H9 (cell line): ENCODE results near the gene ECHS1. TPM values are rescaled to one million over a fixed set of nuclear protein-coding genes. Genes with fewer than 3 reads are reported as not detected.

Experiments
- DNase-seq: peaks from one replicate; pipeline ENCODE4 v3.0.0-alpha.2; 2017
- H2AFZ ChIP-seq: one replicate; pipeline ENCODE4 v1.6.1; 2013; ENCODE audit warnings: mild to moderate bottlenecking, low read length, control low read depth, moderate library complexity
- H2AK5ac ChIP-seq: 2 replicates; pipeline ENCODE4 v1.6.1; 2013; ENCODE audit warnings: low read length, control low read depth, mixed read lengths; ENCODE audit not compliant: insufficient read length
- H2BK120ac ChIP-seq: one replicate; pipeline ENCODE4 v1.6.1; 2013; ENCODE audit warnings: low read depth, mild to moderate bottlenecking, low read length, control low read depth, inconsistent platforms; ENCODE audit not compliant: poor library complexity, severe bottlenecking
- H2BK12ac ChIP-seq: 2 replicates; pipeline ENCODE4 v1.6.1; 2013; ENCODE audit warnings: low read length, control low read depth, mixed read lengths, low read depth; ENCODE audit not compliant: insufficient read length
- H2BK15ac ChIP-seq: 2 replicates; pipeline ENCODE4 v1.6.1; 2013; ENCODE audit warnings: low read depth, low read length, control low read depth
- H2BK20ac ChIP-seq: one replicate; pipeline ENCODE4 v1.6.1; 2013; ENCODE audit warnings: low read depth, mild to moderate bottlenecking, low read length, control low read depth, inconsistent platforms; ENCODE audit not compliant: poor library complexity, severe bottlenecking
- H2BK5ac ChIP-seq: 2 replicates; pipeline ENCODE4 v1.6.1; 2013; ENCODE audit warnings: low read length, control low read depth, mixed read lengths; ENCODE audit not compliant: insufficient read length
- H3K14ac ChIP-seq: 2 replicates; pipeline ENCODE4 v1.6.1; 2013; ENCODE audit warnings: low read length, control low read depth; ENCODE audit not compliant: insufficient read depth
- H3K18ac ChIP-seq: 2 replicates; pipeline ENCODE4 v1.6.1; 2013; ENCODE audit warnings: low read depth, mild to moderate bottlenecking, mixed read lengths, low read length, control low read depth; ENCODE audit not compliant: insufficient read length
- H3K23ac ChIP-seq: 2 replicates; pipeline ENCODE4 v1.6.1; 2013; ENCODE audit warnings: low read length, control low read depth, mixed read lengths, low read depth; ENCODE audit not compliant: insufficient read length
- H3K23me2 ChIP-seq: 2 replicates; pipeline ENCODE4 v1.6.1; 2013; ENCODE audit warnings: low read depth, mild to moderate bottlenecking, mixed read lengths, low read length, control low read depth; ENCODE audit not compliant: insufficient read length, poor library complexity, severe bottlenecking
- H3K27ac ChIP-seq: 2 replicates; pipeline ENCODE4 v1.5.1; 2013; ENCODE audit warnings: low read length, control low read depth, mixed read lengths, low read depth; ENCODE audit not compliant: insufficient read length
- H3K27me3 ChIP-seq: 2 replicates; pipeline ENCODE4 v1.6.1; 2013; ENCODE audit warnings: low read length, control low read depth, inconsistent platforms; ENCODE audit not compliant: insufficient read depth
- H3K4ac ChIP-seq: 2 replicates; pipeline ENCODE4 v1.6.1; 2013; ENCODE audit warnings: low read depth, mild to moderate bottlenecking, control low read depth, inconsistent platforms, low read length, moderate library complexity
- H3K4me1 ChIP-seq: 2 replicates; pipeline ENCODE4 v1.6.1; 2013; ENCODE audit warnings: low read length, control low read depth, inconsistent platforms; ENCODE audit not compliant: insufficient read depth
- H3K4me2 ChIP-seq: 2 replicates; pipeline ENCODE4 v1.6.1; 2013; ENCODE audit warnings: low read length, control low read depth, mixed read lengths; ENCODE audit not compliant: insufficient read length, insufficient read depth
- H3K56ac ChIP-seq: 2 replicates; pipeline ENCODE4 v1.6.1; 2013; ENCODE audit warnings: low read depth, mild to moderate bottlenecking, mixed read lengths, low read length, control low read depth; ENCODE audit not compliant: insufficient read length
- H3K79me1 ChIP-seq: 2 replicates; pipeline ENCODE4 v1.6.1; 2013; ENCODE audit warnings: low read depth, mild to moderate bottlenecking, moderate library complexity, low read length, control low read depth, inconsistent platforms; ENCODE audit not compliant: insufficient read depth, poor library complexity, severe bottlenecking
- H3K79me2 ChIP-seq: 2 replicates; pipeline ENCODE4 v1.6.1; 2013; ENCODE audit warnings: low read length, control low read depth, inconsistent platforms; ENCODE audit not compliant: insufficient read depth
- H3K9ac ChIP-seq: 2 replicates; pipeline ENCODE4 v1.6.1; 2013; ENCODE audit warnings: low read length, control low read depth, mixed read lengths; ENCODE audit not compliant: insufficient read length; ENCODE audit errors: extremely low read depth
- H3K9me3 ChIP-seq: one replicate; pipeline ENCODE4 v1.6.1; 2013; ENCODE audit warnings: low read depth, low read length, inconsistent platforms; ENCODE audit not compliant: control insufficient read depth
- H3T11ph ChIP-seq: one replicate; pipeline ENCODE4 v1.6.1; 2013; ENCODE audit warnings: mild to moderate bottlenecking, low read length, control low read depth, inconsistent platforms
- H4K20me1 ChIP-seq: one replicate; pipeline ENCODE4 v1.6.1; 2013; ENCODE audit not compliant: control insufficient read depth, insufficient read length, insufficient read depth
- H4K5ac ChIP-seq: 2 replicates; pipeline ENCODE4 v1.6.1; 2013; ENCODE audit warnings: low read depth, mild to moderate bottlenecking, mixed read lengths, low read length, control low read depth; ENCODE audit not compliant: insufficient read length
- H4K8ac ChIP-seq: replicated peaks from 2 replicates; pipeline ENCODE4 v1.6.1; 2013; ENCODE audit warnings: low read length, control low read depth, mixed read lengths, low read depth; ENCODE audit not compliant: insufficient read length
- H4K91ac ChIP-seq: 2 replicates; pipeline ENCODE4 v1.6.1; 2013; ENCODE audit warnings: low read depth, mild to moderate bottlenecking, moderate library complexity, mixed read lengths, low read length, control low read depth; ENCODE audit not compliant: insufficient read length
- H3K27ac Mint-ChIP-seq, 3 experiments: 2 replicates in 2 of 3; 3 replicates in 1 of 3; pipeline ENCODE4 v1.8.0; 2020 to 2021; ENCODE audit warnings: mixed read lengths in 3 of 3, mild to moderate bottlenecking in 1 of 3, moderate library complexity in 1 of 3
- H3K27me3 Mint-ChIP-seq: 2 replicates; pipeline ENCODE4 v1.8.0; 2021; ENCODE audit warnings: low read depth, mild to moderate bottlenecking, moderate library complexity, mixed read lengths
- H3K36me3 Mint-ChIP-seq, 3 experiments: 2 replicates in 2 of 3; 3 replicates in 1 of 3; pipeline ENCODE4 v1.8.0; 2020 to 2021; ENCODE audit warnings: low read depth in 3 of 3, mixed read lengths in 3 of 3; ENCODE audit not compliant: insufficient read depth in 1 of 3
- H3K4me1 Mint-ChIP-seq, 2 experiments: 2 replicates each; pipeline ENCODE4 v1.8.0; 2020; ENCODE audit warnings: mixed read lengths in 2 of 2
- H3K4me3 Mint-ChIP-seq, 2 experiments: 2 replicates in 1 of 2; 3 replicates in 1 of 2; pipeline ENCODE4 v1.8.0; 2020 to 2021; ENCODE audit warnings: mild to moderate bottlenecking in 2 of 2, mixed read lengths in 2 of 2, moderate library complexity in 1 of 2
- H3K9me3 Mint-ChIP-seq, 2 experiments: 2 replicates in 1 of 2; 3 replicates in 1 of 2; pipeline ENCODE4 v1.8.0; 2020; ENCODE audit warnings: mild to moderate bottlenecking in 2 of 2, mixed read lengths in 2 of 2, moderate library complexity in 1 of 2
- CTCF ChIP-seq: fragments of 200-600 bp; sonication (generic); conservative IDR thresholded peaks from 3 replicates; pipeline ENCODE4 v1.8.0; 2021; ENCODE audit warnings: antibody characterized with exemption, mild to moderate bottlenecking
- WGBS: extraction: QIAGEN DNeasy Blood & Tissue Kit; methylation state at CpG from one replicate; pipeline ENCODE4 v1.1.7; 2013; ENCODE audit warnings: missing lambda C conversion rate, low lambda C conversion rate, mixed read lengths; ENCODE audit not compliant: insufficient read length; ENCODE audit errors: extremely low coverage; 5-methylcytosine and 5-hydroxymethylcytosine counted together
- total RNA-seq: library from RNA; stranded (reverse); gene quantifications from 2 replicates; pipeline ENCODE4 v1.2.1, GENCODE V29; 2021

Gene ECHS1
- total RNA-seq, 1 experiment from 2014 or later, result 94.1 TPM

- no peak overlapping the region for H3K14ac ChIP-seq
- no peak overlapping the region for H4K5ac ChIP-seq
- H3K9me3 ChIP-seq, result no peaks in the 10 kb centered on the region
- no peak overlapping the region for H3K4me2 ChIP-seq
- no peak for DNase-seq
- no peak overlapping the region for H3K9ac ChIP-seq
- no peak for TF ChIP-seq CTCF
- peaks cover 0 to 2% of the 10 kb centered on the region in 2 experiments; a peak in 1 of 4 replicates for H3K4me1 Mint-ChIP-seq
- no peak overlapping the region for H4K91ac ChIP-seq
- H2BK20ac ChIP-seq, result no peak overlapping the region
- H3K27me3 ChIP-seq, result no peaks in the 10 kb centered on the region; the same call in 1 of the 2 replicates
- H3T11ph ChIP-seq, result no peak overlapping the region
- no peak overlapping the region for H2AFZ ChIP-seq
- peaks cover 24% of the 10 kb centered on the region for H3K27me3 Mint-ChIP-seq
- no peaks in the 10 kb centered on the region for H3K79me2 ChIP-seq
- H3K4me1 ChIP-seq, result no peaks in the 10 kb centered on the region
- H3K27ac Mint-ChIP-seq, result no peak overlapping the region
- no peaks in the 10 kb centered on the region for H3K9me3 Mint-ChIP-seq
- H3K56ac ChIP-seq, result no peak overlapping the region
- no peak overlapping the region for H3K4me3 Mint-ChIP-seq
- no peak overlapping the region for H2BK15ac ChIP-seq
- H4K20me1 ChIP-seq, result no peaks in the 10 kb centered on the region
- no peak overlapping the region for H3K18ac ChIP-seq
- H4K8ac ChIP-seq, result no peak overlapping the region
- no peak overlapping the region for H3K4ac ChIP-seq
- no peaks in the 10 kb centered on the region for H3K79me1 ChIP-seq
- no CpG with 5 or more reads among the region's 11 CpGs for WGBS
- H3K23me2 ChIP-seq, result no peaks in the 10 kb centered on the region
- peaks cover 16 to 26% (median 24%) of the 10 kb centered on the region in 3 experiments; a peak in 6 of 7 replicates for H3K36me3 Mint-ChIP-seq
- no peak overlapping the region for H2BK5ac ChIP-seq
- H3K23ac ChIP-seq, result no peak overlapping the region
- no peak overlapping the region for H2BK12ac ChIP-seq
- no peak overlapping the region for H3K27ac ChIP-seq
- H2BK120ac ChIP-seq, result no peak overlapping the region
- H2AK5ac ChIP-seq, result no peak overlapping the region
Observed at GRCh38 chr10:133358925-133359310, 14.2 kb downstream of the ECHS1 start.
